ENCODE results near the gene XRN2. TPM values are rescaled to one million over a fixed set of nuclear protein-coding genes. Genes with fewer than 3 reads are reported as not detected.
"Not testable (repeated sequence)": the region's sequence is repeated elsewhere in the genome, so short reads cannot be mapped to it uniquely, and the experiment has no call there.

The XRN2 gene
- total and polyA plus RNA-seq, 2 experiments from 2014 or later = 39.6 to 79.1 TPM

- Histone ChIP-seq H3K36me3 (replicated peaks; ENCODE audit: insufficient read depth, low read depth) (no peaks in the 10 kb centered on the region), H3K4me2 (no peak overlapping the region), H3K9me2 (replicated peaks; ENCODE audit: insufficient read depth) (no peaks in the 10 kb centered on the region), H3K4me3 (no peak overlapping the region), H3K9me3 (ENCODE audit: low read depth) (no peaks in the 10 kb centered on the region), H2AFZ (no peak overlapping the region), H4K20me1 (ENCODE audit: insufficient read depth, poor library complexity, severe bottlenecking) (no peaks in the 10 kb centered on the region), H3K79me2 (no peaks in the 10 kb centered on the region), H3K27ac (no peak overlapping the region), H3K4me1 (ENCODE audit: insufficient read depth) (no peaks in the 10 kb centered on the region), H3K27me3 (peaks cover 10% of the 10 kb centered on the region)
- TF ChIP-seq CTCF (IDR thresholded peaks at IDR 0.05; ENCODE audit: poor library complexity) (no peak), EZH2phosphoT487 (IDR thresholded peaks at IDR 0.05; ENCODE audit: low read depth, severe bottlenecking, unreplicated experiment) (no peak), EZH2 (IDR thresholded peaks at IDR 0.05; ENCODE audit: borderline replicate concordance) (no peak)
- DNase-seq (ENCODE audit: low spot score) = no peak
Measured at GRCh38 chr20:21411725-21412124, 108.6 kb downstream of the XRN2 start.

- WGBS (ENCODE audit: low lambda C conversion rate, missing lambda C conversion rate) = 56% methylated on average over 3 of the region's 3 CpGs
- not testable (repeated sequence) for H3K4me3 ChIP-seq; H3K27me3 ChIP-seq; H3K4me1 ChIP-seq (ENCODE audit: insufficient read depth); H3K79me2 ChIP-seq; H4K20me1 ChIP-seq (ENCODE audit: insufficient read depth, poor library complexity, severe bottlenecking); H3K4me2 ChIP-seq; H3K9me3 ChIP-seq (ENCODE audit: low read depth); H3K36me3 ChIP-seq (replicated peaks; ENCODE audit: insufficient read depth, low read depth); H2AFZ ChIP-seq; DNase-seq (ENCODE audit: low spot score); H3K9me2 ChIP-seq (replicated peaks; ENCODE audit: insufficient read depth); H3K27ac ChIP-seq
Measured at GRCh38 chr20:21413996-21414395, 110.9 kb downstream of the XRN2 start.

- H3K4me3 ChIP-seq; H3K4me2 ChIP-seq; DNase-seq (ENCODE audit: low spot score); H2AFZ ChIP-seq; H4K20me1 ChIP-seq (ENCODE audit: insufficient read depth, poor library complexity, severe bottlenecking); H3K4me1 ChIP-seq (ENCODE audit: insufficient read depth); H3K9me3 ChIP-seq (ENCODE audit: low read depth); H3K27ac ChIP-seq; H3K9me2 ChIP-seq (replicated peaks; ENCODE audit: insufficient read depth); H3K27me3 ChIP-seq; H3K36me3 ChIP-seq (replicated peaks; ENCODE audit: insufficient read depth, low read depth); H3K79me2 ChIP-seq: not testable (repeated sequence)
- WGBS (ENCODE audit: low lambda C conversion rate, missing lambda C conversion rate) = 72% methylated on average over 2 of the region's 2 CpGs
Measured at GRCh38 chr20:21419147-21419546, 116.0 kb downstream of the XRN2 start.

GRCh38 chr20:21421601-21422236, 118.6 kb downstream of the XRN2 start:
- WGBS (ENCODE audit: low lambda C conversion rate, missing lambda C conversion rate) = 86% methylated on average over 4 of the region's 4 CpGs
- Histone ChIP-seq H3K9me2 (replicated peaks; ENCODE audit: insufficient read depth) (no peaks in the 10 kb centered on the region), H3K79me2 (no peaks in the 10 kb centered on the region), H4K20me1 (ENCODE audit: insufficient read depth, poor library complexity, severe bottlenecking) (no peaks in the 10 kb centered on the region), H3K27me3 (no peaks in the 10 kb centered on the region), H3K9me3 (ENCODE audit: low read depth) (no peaks in the 10 kb centered on the region), H3K4me3 (no peak overlapping the region), H3K4me1 (ENCODE audit: insufficient read depth) (no peaks in the 10 kb centered on the region), H3K36me3 (replicated peaks; ENCODE audit: insufficient read depth, low read depth) (no peaks in the 10 kb centered on the region), H2AFZ (no peak overlapping the region), H3K27ac (no peak overlapping the region), H3K4me2 (no peak overlapping the region)
- DNase-seq (ENCODE audit: low spot score) = no peak
- TF ChIP-seq EZH2phosphoT487 (IDR thresholded peaks at IDR 0.05; ENCODE audit: low read depth, severe bottlenecking, unreplicated experiment) = no peak
- TF ChIP-seq EZH2 (IDR thresholded peaks at IDR 0.05; ENCODE audit: borderline replicate concordance) = no peak
- TF ChIP-seq CTCF (IDR thresholded peaks at IDR 0.05; ENCODE audit: poor library complexity) = no peak

GRCh38 chr20:21423712-21424111, 120.6 kb downstream of the XRN2 start:
- H3K27ac ChIP-seq; H3K79me2 ChIP-seq; H2AFZ ChIP-seq; H3K4me1 ChIP-seq (ENCODE audit: insufficient read depth); DNase-seq (ENCODE audit: low spot score); H3K4me2 ChIP-seq; H3K36me3 ChIP-seq (replicated peaks; ENCODE audit: insufficient read depth, low read depth); H3K4me3 ChIP-seq; H3K9me2 ChIP-seq (replicated peaks; ENCODE audit: insufficient read depth); H3K27me3 ChIP-seq; H3K9me3 ChIP-seq (ENCODE audit: low read depth); H4K20me1 ChIP-seq (ENCODE audit: insufficient read depth, poor library complexity, severe bottlenecking): not testable (repeated sequence)
- WGBS (ENCODE audit: low lambda C conversion rate, missing lambda C conversion rate) = 92% methylated on average over 1 of the region's 1 CpG

Data from hepatocyte (in vitro differentiated cells).